Memory B cell (primary cell): ENCODE measurements around the gene SLC35F6.

Source experiments
- ATAC-seq: fragments of 150-1000 bp; cut with Tn5 transposase; 2 replicates; pipeline ENCODE4 v1.10.0; 2021; ENCODE audit warnings: low read depth, mild to moderate bottlenecking, moderate library complexity
- DNase-seq, 2 donors: peaks; one replicate each; pipeline ENCODE4 v3.0.0; 2022; ENCODE audit warnings: low spot score in 2 of 2
- H3K27ac Mint-ChIP-seq: one replicate; pipeline ENCODE4 v1.8.0; 2022; ENCODE audit warnings: mild to moderate bottlenecking, moderate library complexity, mixed read lengths
- H3K27me3 Mint-ChIP-seq: one replicate; pipeline ENCODE4 v1.8.0; 2022; ENCODE audit warnings: mixed read lengths
- H3K36me3 Mint-ChIP-seq: one replicate; pipeline ENCODE4 v1.8.0; 2022; ENCODE audit warnings: mild to moderate bottlenecking, mixed read lengths
- H3K4me1 Mint-ChIP-seq: one replicate; pipeline ENCODE4 v1.8.0; 2022; ENCODE audit warnings: mixed read lengths
- H3K4me3 Mint-ChIP-seq: one replicate; pipeline ENCODE4 v1.8.0; 2022; ENCODE audit warnings: mild to moderate bottlenecking, moderate library complexity, mixed read lengths
- H3K9me3 Mint-ChIP-seq: one replicate; pipeline ENCODE4 v1.8.0; 2022; ENCODE audit warnings: mixed read lengths

SLC35F6 gene

GRCh38 chr2:26764078-26764887 is at the start of gene SLC35F6:
TSS of gene SLC35F6 (plus strand) at chr2:26764284. CDS start at chr2:26764350, 66 bp downstream.
- Mint-ChIP-seq H3K4me1 (peaks cover 15% of the 10 kb centered on the region), H3K4me3 (peak within 1 kb of the TSS; percentile 94), H3K27ac (peak within 1 kb of the TSS; percentile 90), H3K27me3 (no peaks in the 10 kb centered on the region), H3K36me3 (no peaks in the 10 kb centered on the region), H3K9me3 (no peaks in the 10 kb centered on the region)
- DNase-seq (peak; percentile 77 to 80), ATAC-seq (peak; percentile 98)

GRCh38 chr2:26715528-26716270 is 48.4 kb upstream of the SLC35F6 start:
- Mint-ChIP-seq H3K4me3 (no peak overlapping the region), H3K27ac (no peak overlapping the region), H3K36me3 (no peaks in the 10 kb centered on the region), H3K9me3 (no peaks in the 10 kb centered on the region), H3K27me3 (peaks cover 16% of the 10 kb centered on the region), H3K4me1 (no peaks in the 10 kb centered on the region)
- no peak for DNase-seq
- no peak for ATAC-seq

- Mint-ChIP-seq H3K9me3 (no peaks in the 10 kb centered on the region), H3K4me3 (no peak overlapping the region), H3K27ac (no peak overlapping the region), H3K36me3 (no peaks in the 10 kb centered on the region), H3K27me3 (peaks cover 15% of the 10 kb centered on the region), H3K4me1 (no peaks in the 10 kb centered on the region)
- DNase-seq = no peak
- ATAC-seq = no peak
Observed at GRCh38 chr2:26716340-26716739, 47.7 kb upstream of the SLC35F6 start.

- Mint-ChIP-seq H3K27ac (no peak overlapping the region), H3K9me3 (no peaks in the 10 kb centered on the region), H3K36me3 (no peaks in the 10 kb centered on the region), H3K4me1 (no peaks in the 10 kb centered on the region), H3K27me3 (peaks cover 16% of the 10 kb centered on the region), H3K4me3 (no peak overlapping the region)
- no peak for DNase-seq
- ATAC-seq = no peak
Observed at GRCh38 chr2:26716769-26717168, 47.3 kb upstream of the SLC35F6 start.

- H3K4me3 Mint-ChIP-seq = no peak overlapping the region
- peaks cover 12% of the 10 kb centered on the region for H3K27me3 Mint-ChIP-seq
- H3K36me3 Mint-ChIP-seq = no peaks in the 10 kb centered on the region
- H3K9me3 Mint-ChIP-seq = no peaks in the 10 kb centered on the region
- DNase-seq (no peak), ATAC-seq (no peak)
- no peaks in the 10 kb centered on the region for H3K4me1 Mint-ChIP-seq
- no peak overlapping the region for H3K27ac Mint-ChIP-seq
Observed at GRCh38 chr2:26717362-26717761, 46.7 kb upstream of the SLC35F6 start.

- H3K27me3 Mint-ChIP-seq = peaks cover 6% of the 10 kb centered on the region
- no peaks in the 10 kb centered on the region for H3K36me3 Mint-ChIP-seq
- DNase-seq (no peak), ATAC-seq (no peak)
- no peak overlapping the region for H3K27ac Mint-ChIP-seq
- H3K4me3 Mint-ChIP-seq = no peak overlapping the region
- no peaks in the 10 kb centered on the region for H3K9me3 Mint-ChIP-seq
- no peaks in the 10 kb centered on the region for H3K4me1 Mint-ChIP-seq
Observed at GRCh38 chr2:26718949-26719686, 45.0 kb upstream of the SLC35F6 start.

GRCh38 chr2:26720322-26721114 is 43.6 kb upstream of the SLC35F6 start:
- H3K27me3 Mint-ChIP-seq = peaks cover 8% of the 10 kb centered on the region
- DNase-seq (no peak), ATAC-seq (no peak)
- H3K27ac Mint-ChIP-seq = no peak overlapping the region
- no peaks in the 10 kb centered on the region for H3K36me3 Mint-ChIP-seq
- H3K4me3 Mint-ChIP-seq = no peak overlapping the region
- H3K9me3 Mint-ChIP-seq = no peaks in the 10 kb centered on the region
- no peaks in the 10 kb centered on the region for H3K4me1 Mint-ChIP-seq

GRCh38 chr2:26721115-26722032 is 42.7 kb upstream of the SLC35F6 start:
- Mint-ChIP-seq H3K4me3 (no peak overlapping the region), H3K9me3 (no peaks in the 10 kb centered on the region), H3K27me3 (peaks cover 13% of the 10 kb centered on the region), H3K36me3 (no peaks in the 10 kb centered on the region), H3K4me1 (no peaks in the 10 kb centered on the region), H3K27ac (no peak overlapping the region)
- ATAC-seq (no peak), DNase-seq (no peak)

GRCh38 chr2:26722328-26722727 is 41.8 kb upstream of the SLC35F6 start:
- Mint-ChIP-seq H3K9me3 (no peaks in the 10 kb centered on the region), H3K27me3 (peaks cover 16% of the 10 kb centered on the region), H3K36me3 (no peaks in the 10 kb centered on the region), H3K4me3 (no peak overlapping the region), H3K4me1 (no peaks in the 10 kb centered on the region), H3K27ac (no peak overlapping the region)
- no peak for DNase-seq
- no peak for ATAC-seq

GRCh38 chr2:26722911-26723310 is 41.2 kb upstream of the SLC35F6 start:
- Mint-ChIP-seq H3K27ac (no peak overlapping the region), H3K9me3 (no peaks in the 10 kb centered on the region)

GRCh38 chr2:26723475-26723874 is 40.6 kb upstream of the SLC35F6 start:
- Mint-ChIP-seq H3K4me1 (no peaks in the 10 kb centered on the region), H3K36me3 (no peaks in the 10 kb centered on the region), H3K4me3 (no peak overlapping the region), H3K27ac (no peak overlapping the region), H3K9me3 (no peaks in the 10 kb centered on the region), H3K27me3 (peaks cover 13% of the 10 kb centered on the region)
- no peak for ATAC-seq
- DNase-seq = no peak

More at GRCh38 chr2:26722911-26723310, 41.2 kb upstream of the SLC35F6 start:
- Mint-ChIP-seq H3K4me1 (no peaks in the 10 kb centered on the region), H3K36me3 (no peaks in the 10 kb centered on the region), H3K27me3 (peaks cover 16% of the 10 kb centered on the region), H3K4me3 (no peak overlapping the region)
- DNase-seq = no peak
- ATAC-seq = no peak

GRCh38 chr2:26723991-26724750 is 39.9 kb upstream of the SLC35F6 start:
- DNase-seq = no peak

More at GRCh38 chr2:26723991-26724750, 39.9 kb upstream of the SLC35F6 start:
- H3K9me3 Mint-ChIP-seq = no peaks in the 10 kb centered on the region
- H3K4me3 Mint-ChIP-seq = no peak overlapping the region
- H3K27ac Mint-ChIP-seq = no peak overlapping the region
- ATAC-seq = no peak
- H3K4me1 Mint-ChIP-seq = no peaks in the 10 kb centered on the region
- peaks cover 15% of the 10 kb centered on the region for H3K27me3 Mint-ChIP-seq
- H3K36me3 Mint-ChIP-seq = no peaks in the 10 kb centered on the region
